ENCODE data around the gene MVB12A. TPM values are rescaled to one million over a fixed set of nuclear protein-coding genes. Genes with fewer than 3 reads are reported as not detected.

Gene MVB12A
- total and polyA plus RNA-seq, 9 of the 15 experiments (the other 6 are each of a cell fraction or from before 2014, with no cell fraction given) = 1.2 to 46.2 (median 22.4) TPM

- no peak for FAIRE-seq
- Histone ChIP-seq H3K4me3 (no peak overlapping the region), H3K36me3 (ENCODE audit: control insufficient read depth, insufficient read depth, low read length) (0 out of 3 replicates have a peak, but pooled peaks cover 4% of the 10 kb centered on the region), H3K4me2 (ENCODE audit: insufficient read depth, low read length) (no peak overlapping the region), H3K27me3 (ENCODE audit: control insufficient read depth in 2 of 2, insufficient read depth in 2 of 2, low read length in 2 of 2) (no peaks in the 10 kb centered on the region), H3K27ac (ENCODE audit: extremely low read depth, low read depth, low read length) (no peak overlapping the region), H4K20me1 (replicated peaks; ENCODE audit: control insufficient read depth, insufficient read depth, low read length) (no peaks in the 10 kb centered on the region), H3K9me1 (ENCODE audit: control insufficient read depth, insufficient read depth, low read length) (no peaks in the 10 kb centered on the region), H3K4me1 (replicated peaks in 1 of 2; ENCODE audit: control insufficient read depth in 2 of 2, insufficient read depth in 2 of 2, low read length in 2 of 2) (peaks cover 6 to 34% of the 10 kb centered on the region in 2 experiments; a peak in 3 of 5 replicates), H3K9ac (ENCODE audit: insufficient read depth in 1 of 2, low read depth in 2 of 2, low read length in 2 of 2) (peak overlapping the region in 1 of 2 experiments; percentile 76; a peak in 1 of 4 replicates), H2AFZ (ENCODE audit: low read depth, low read length) (no peak overlapping the region), H3K79me2 (ENCODE audit: control insufficient read depth, insufficient read depth, low read length) (peaks cover 6% of the 10 kb centered on the region; the same call in 2 of the 3 replicates), H3K9me3 (replicated peaks; ENCODE audit: control insufficient read depth, insufficient read depth, low read depth, low read length) (no peaks in the 10 kb centered on the region)
- no TSS peak for BruUV-seq (replicated peaks)
- 79% methylated on average over 18 of the region's 20 CpGs for WGBS (ENCODE audit: insufficient coverage, low coverage, missing lambda C conversion rate)
- POLR2A ChIA-PET = no interaction called here
- no peak for DNase-seq (ENCODE audit: extremely low read depth in 1 of 4, low spot score in 3 of 4)
- CTCF ChIA-PET (ENCODE audit: low intra/inter-chr PET ratio) = interaction anchor here (1.1 kb wide), 1 partner anchor 73 kb away, joined by 3 read pairs; no protein-coding TSS in a partner anchor
- intact Hi-C loops (cut with micrococcal nuclease) (no loop called here), in situ Hi-C loops (cut with MboI) (no loop called here)
- no peak for ATAC-seq
- TF ChIP-seq ZC3H4 (CRISPR knock-in tag; IDR thresholded peaks at IDR 0.05; ENCODE audit: borderline replicate concordance) (0 out of 2 replicates have a peak, but pooled peaks have one; percentile 13), SAP30 (IDR thresholded peaks at IDR 0.05; ENCODE audit: borderline replicate concordance, insufficient read depth, low read depth, low read length, poor library complexity, severe bottlenecking) (no peak), RBFOX2 (IDR thresholded peaks at IDR 0.05; ENCODE audit: low read depth, low read length) (peak; percentile 7; the same call in 1 of the 2 replicates), SMAD2 (IDR thresholded peaks at IDR 0.05; ENCODE audit: low read depth, low read length) (no peak), SNAPC5 (CRISPR knock-in tag; IDR thresholded peaks at IDR 0.05) (no peak), RAD21 (CRISPR knock-in tag; conservative IDR thresholded peaks at IDR 0.05 in 1 of 2, IDR thresholded peaks at IDR 0.05 in 1 of 2) (no peak), RAD51 (IDR thresholded peaks at IDR 0.05; ENCODE audit: borderline replicate concordance, low read depth) (no peak), TBL1XR1 (IDR thresholded peaks at IDR 0.05; ENCODE audit: low read length in 2 of 2) (no peak), ZNF12 (CRISPR knock-in tag; IDR thresholded peaks at IDR 0.05) (no peak), MEF2D (tag; conservative IDR thresholded peaks at IDR 0.05; ENCODE audit: low read depth) (no peak), ZNF232 (CRISPR knock-in tag; IDR thresholded peaks at IDR 0.05) (no peak), SAFB2 (IDR thresholded peaks at IDR 0.05; ENCODE audit: borderline replicate concordance, low read depth, low read length, severe bottlenecking) (no peak), POLR3A (IDR thresholded peaks at IDR 0.05; ENCODE audit: borderline replicate concordance, extremely low read depth, insufficient read depth, insufficient read length) (no peak), BRD9 (IDR thresholded peaks at IDR 0.05; ENCODE audit: low read depth, partially characterized antibody) (no peak), ZBTB34 (CRISPR knock-in tag; IDR thresholded peaks at IDR 0.05) (no peak), CAMTA2 (CRISPR knock-in tag; conservative IDR thresholded peaks at IDR 0.05) (no peak), POLR2G (IDR thresholded peaks at IDR 0.05; ENCODE audit: low read depth, low read length) (peak; percentile 42; the same call in 1 of the 2 replicates)
Measured at GRCh38 chr19:17423429-17424208, 3.8 kb downstream of the MVB12A start.
